ENCODE data around the gene MAP3K15.

DNA sequence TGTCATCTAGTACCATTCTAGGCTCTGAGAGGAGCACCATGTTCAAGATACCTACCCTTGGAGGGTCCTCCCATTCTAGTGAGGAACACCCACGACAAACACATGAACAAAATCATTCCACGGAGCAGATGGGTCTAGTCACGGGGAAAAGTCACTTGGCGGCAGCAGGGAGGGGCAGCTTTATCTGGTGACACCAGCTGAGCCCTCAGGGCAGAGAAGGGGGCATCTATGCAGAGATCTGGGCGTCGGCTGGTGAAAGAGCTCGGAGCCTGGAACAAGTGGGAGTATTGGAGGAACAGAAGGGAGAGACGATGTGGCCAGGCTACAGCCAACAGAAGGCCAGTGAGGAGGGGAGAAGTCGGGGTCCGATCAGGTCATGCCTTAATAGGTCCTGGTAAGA lies 183.5 kb downstream of the MAP3K15 start:
- no peak for TF ChIP-seq POLR2A (IDR thresholded peaks at IDR 0.05)
- TF ChIP-seq, protein P1, sequence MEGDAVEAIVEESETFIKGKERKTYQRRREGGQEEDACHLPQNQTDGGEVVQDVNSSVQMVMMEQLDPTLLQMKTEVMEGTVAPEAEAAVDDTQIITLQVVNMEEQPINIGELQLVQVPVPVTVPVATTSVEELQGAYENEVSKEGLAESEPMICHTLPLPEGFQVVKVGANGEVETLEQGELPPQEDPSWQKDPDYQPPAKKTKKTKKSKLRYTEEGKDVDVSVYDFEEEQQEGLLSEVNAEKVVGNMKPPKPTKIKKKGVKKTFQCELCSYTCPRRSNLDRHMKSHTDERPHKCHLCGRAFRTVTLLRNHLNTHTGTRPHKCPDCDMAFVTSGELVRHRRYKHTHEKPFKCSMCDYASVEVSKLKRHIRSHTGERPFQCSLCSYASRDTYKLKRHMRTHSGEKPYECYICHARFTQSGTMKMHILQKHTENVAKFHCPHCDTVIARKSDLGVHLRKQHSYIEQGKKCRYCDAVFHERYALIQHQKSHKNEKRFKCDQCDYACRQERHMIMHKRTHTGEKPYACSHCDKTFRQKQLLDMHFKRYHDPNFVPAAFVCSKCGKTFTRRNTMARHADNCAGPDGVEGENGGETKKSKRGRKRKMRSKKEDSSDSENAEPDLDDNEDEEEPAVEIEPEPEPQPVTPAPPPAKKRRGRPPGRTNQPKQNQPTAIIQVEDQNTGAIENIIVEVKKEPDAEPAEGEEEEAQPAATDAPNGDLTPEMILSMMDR (IDR thresholded peaks at IDR 0.05): no peak
